ENCODE measurements around the gene ZIK1.

Gene ZIK1

DNA sequence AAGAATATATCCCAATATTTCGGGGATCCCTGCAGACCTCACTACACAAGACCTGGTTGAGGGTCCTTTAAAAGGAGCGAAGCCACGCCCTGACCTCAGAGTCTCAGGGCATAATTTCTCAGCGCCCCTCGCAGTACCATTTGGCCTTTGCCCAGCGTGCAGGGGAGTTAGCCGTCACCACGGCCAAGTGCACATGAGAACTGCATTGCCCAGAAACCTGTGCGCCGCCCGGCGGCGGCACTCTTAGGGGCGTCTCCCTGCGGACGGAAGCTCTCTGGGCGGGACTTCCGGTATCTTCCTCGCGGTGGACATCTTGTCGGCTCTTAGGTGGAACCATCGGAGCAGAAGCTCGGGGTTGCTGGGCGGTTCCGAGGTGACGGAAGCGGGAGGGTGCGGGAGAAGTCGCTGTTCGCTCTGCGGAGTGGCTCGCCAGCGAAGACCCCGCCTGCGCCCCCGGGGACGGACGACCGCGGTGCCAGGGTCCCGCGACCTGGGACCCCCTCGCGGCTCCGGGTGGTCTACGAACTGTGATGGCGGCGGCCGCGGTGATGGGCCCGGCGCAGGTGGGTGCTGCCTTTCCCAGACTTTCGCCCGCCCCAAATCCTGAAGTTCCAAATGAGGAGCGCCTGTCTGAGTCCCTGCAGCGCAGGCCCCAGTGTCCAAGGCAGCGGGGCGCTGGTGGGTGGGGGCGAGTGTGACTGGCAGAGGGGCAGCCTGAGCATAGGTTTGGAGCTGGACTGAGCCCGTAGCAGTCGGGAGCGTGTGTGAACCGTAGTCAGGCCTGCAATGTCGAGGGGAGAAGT is 30.2 kb downstream of the ZIK1 start, which contains the start of gene ZNF134:
ZNF134 (plus strand) TSS at position 302 of the 803 bp plus-strand sequence. CDS start 5,227 bp downstream, outside the sequence.
- peak; percentile 47 for DNase-seq

DNA sequence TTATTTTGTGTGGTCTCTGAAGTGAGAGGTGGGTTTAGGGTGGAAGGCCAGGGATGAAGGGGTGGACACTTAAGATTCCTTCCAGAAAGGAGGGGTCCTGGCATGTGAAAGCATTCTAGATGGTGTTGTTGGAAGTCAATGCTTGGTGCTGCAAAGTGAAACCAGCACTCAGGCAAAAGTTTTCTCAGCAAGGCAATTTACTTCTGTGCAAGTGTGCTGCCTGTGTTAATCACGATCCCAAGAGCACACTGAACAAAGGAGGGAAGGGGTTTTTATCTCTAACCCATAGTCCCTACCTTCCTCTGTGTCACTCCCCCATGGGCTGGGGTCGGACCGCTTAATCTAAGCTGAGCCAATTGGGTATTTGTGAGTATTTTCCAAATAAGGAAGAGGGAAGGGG is 31.4 kb downstream of the ZIK1 start:
- no peak for DNase-seq

- DNase-seq = no peak
Observed at GRCh38 chr19:57620673-57621348, 36.9 kb downstream of the ZIK1 start.

DNA sequence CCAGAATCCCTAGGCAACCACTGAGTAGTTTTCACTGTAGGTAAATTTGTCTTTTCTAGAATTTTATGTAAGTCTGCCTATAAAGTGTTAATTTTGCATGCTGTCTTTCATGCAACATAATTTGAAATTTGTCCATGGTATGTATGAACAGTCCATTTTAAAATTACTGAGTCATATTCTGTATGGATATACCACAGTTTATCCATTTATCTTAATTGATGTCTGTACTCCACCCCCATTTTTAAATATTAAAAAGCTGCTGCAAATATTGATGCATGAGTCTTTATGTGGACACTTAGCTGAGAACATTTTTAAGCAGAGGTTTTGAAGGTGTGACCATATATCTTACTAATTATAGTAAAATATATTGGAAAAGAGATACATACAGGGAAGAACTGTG is 39.1 kb downstream of the ZIK1 start:
- DNase-seq = no peak

GRCh38 chr19:57632987-57633831 is 49.3 kb downstream of the ZIK1 start, which contains the start of gene ZNF211:
ZNF211 (plus strand) TSS chr19:57633168; CDS start chr19:57633347, 179 bp downstream.
- DNase-seq = peak; percentile 83

DNA sequence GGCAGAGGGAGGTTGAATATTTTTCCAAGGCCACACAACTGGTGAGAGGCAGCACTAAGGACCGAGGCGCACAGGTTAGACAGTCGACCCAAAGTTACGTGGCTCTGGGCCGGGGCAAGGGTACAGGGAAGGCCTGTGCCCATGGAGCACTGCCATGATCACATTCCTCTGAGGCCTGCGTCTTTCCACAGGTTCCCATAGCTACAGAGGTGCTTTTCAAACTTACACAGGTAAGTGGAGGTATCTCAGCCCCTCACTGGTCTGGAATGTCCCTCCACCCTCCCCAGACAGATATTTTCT is 49.8 kb downstream of the ZIK1 start:
- no peak for DNase-seq

DNA sequence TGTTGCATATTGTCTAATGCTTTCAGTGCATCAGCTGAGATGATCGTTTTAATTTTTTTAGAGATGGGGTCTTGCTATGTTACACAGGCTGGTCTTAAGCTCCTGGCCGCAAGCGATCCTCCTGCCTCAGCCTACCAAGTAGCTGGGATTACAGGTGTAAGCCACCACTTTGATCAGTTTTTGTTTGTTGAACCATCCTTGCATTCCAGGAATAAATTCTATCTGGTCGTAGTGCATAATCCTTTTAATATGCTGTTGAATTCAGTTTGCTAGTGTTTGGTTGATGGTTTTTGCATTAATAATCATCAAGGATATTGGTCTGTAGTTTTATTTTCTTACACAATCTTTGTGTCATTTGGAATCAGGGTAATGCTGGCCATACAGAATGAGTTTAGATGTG is 53.4 kb downstream of the ZIK1 start:
- no peak for DNase-seq

DNA sequence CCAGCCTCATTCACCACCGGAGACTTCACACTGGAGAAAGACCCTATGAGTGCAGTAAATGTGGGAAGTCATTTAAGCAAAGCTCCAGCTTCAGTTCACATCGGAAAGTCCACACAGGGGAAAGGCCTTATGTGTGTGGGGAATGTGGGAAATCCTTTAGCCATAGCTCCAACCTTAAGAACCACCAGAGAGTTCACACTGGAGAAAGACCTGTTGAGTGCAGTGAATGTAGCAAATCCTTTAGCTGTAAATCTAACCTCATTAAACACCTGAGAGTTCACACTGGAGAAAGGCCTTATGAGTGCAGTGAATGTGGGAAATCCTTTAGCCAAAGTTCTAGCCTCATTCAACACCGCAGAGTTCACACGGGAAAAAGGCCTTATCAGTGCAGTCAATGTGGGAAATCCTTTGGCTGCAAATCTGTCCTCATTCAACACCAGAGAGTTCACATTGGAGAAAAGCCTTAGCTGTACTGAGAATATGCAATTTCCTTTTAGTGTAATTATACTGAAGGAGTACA is 57.8 kb downstream of the ZIK1 start:
- no peak for DNase-seq

GRCh38 chr19:57642396-57643046 is 58.6 kb downstream of the ZIK1 start:
- DNase-seq = no peak

All from NCI-H187 treated with DMSO at 0.1 percent for 48 hours (cell line).